Measurements from ENCODE around the gene BTBD10.
A peak's percentile ranks its signal among the peaks of the same experiment; 100 is the strongest.

GRCh38 chr11:13343931-13344717 is 118.9 kb downstream of the BTBD10 start:
- TF ChIP-seq CTCF (CRISPR knock-in tag; IDR thresholded peaks at IDR 0.05) (peak; percentile 83), CBX1 (IDR thresholded peaks at IDR 0.05; ENCODE audit: low read depth) (no peak), POLR2AphosphoS5 (IDR thresholded peaks at IDR 0.05; ENCODE audit: low read depth, low read length) (no peak), CBFB (CRISPR knock-in tag; IDR thresholded peaks at IDR 0.05) (no peak), NFATC3 (CRISPR knock-in tag; IDR thresholded peaks at IDR 0.05) (no peak), POLR2A (IDR thresholded peaks at IDR 0.05; ENCODE audit: insufficient read depth in 1 of 2, low read depth in 2 of 2, low read length in 2 of 2) (no peak), ZNF253 (CRISPR knock-in tag; IDR thresholded peaks at IDR 0.05; ENCODE audit: borderline replicate concordance) (no peak), ZBTB2 (CRISPR knock-in tag; IDR thresholded peaks at IDR 0.05; ENCODE audit: low read depth) (no peak), JUNB (CRISPR knock-in tag; IDR thresholded peaks at IDR 0.05; ENCODE audit: borderline replicate concordance) (no peak), SOX5 (CRISPR knock-in tag; IDR thresholded peaks at IDR 0.05; ENCODE audit: borderline replicate concordance) (no peak), ZNF296 (CRISPR knock-in tag; conservative IDR thresholded peaks at IDR 0.05) (no peak), PHB2 (IDR thresholded peaks at IDR 0.05; ENCODE audit: partially characterized antibody) (no peak)

All from HepG2 (cell line).